PC-3 (cell line): ENCODE data around the gene SLC6A7.

Experiments
- CTCF ChIP-seq: fragments of 300-600 bp; sonication (generic); conservative IDR thresholded peaks from 2 replicates; pipeline ENCODE4 v1.5.1; 2017; ENCODE audit warnings: antibody characterized with exemption, low read depth, mild to moderate bottlenecking, low read length
- EZH2 ChIP-seq: fragments of 300-600 bp; sonication (generic); IDR thresholded peaks from one replicate; pipeline ENCODE4 v1.6.1; 2017; ENCODE audit warnings: antibody characterized with exemption, mild to moderate bottlenecking, low read length; ENCODE audit not compliant: unreplicated experiment
- EZH2phosphoT487 ChIP-seq: fragments of 300-600 bp; sonication (generic); IDR thresholded peaks from 2 replicates; pipeline ENCODE4 v1.6.1; 2018; ENCODE audit warnings: mild to moderate bottlenecking, antibody characterized with exemption, low read length, borderline replicate concordance

GRCh38 chr5:150177721-150178120 is 12.1 kb upstream of the SLC6A7 start:
- TF ChIP-seq CTCF = no peak
- no peak for TF ChIP-seq EZH2
- TF ChIP-seq EZH2phosphoT487 = no peak
